Measurements from ENCODE around the gene NANP.

- TF ChIP-seq, protein P1, sequence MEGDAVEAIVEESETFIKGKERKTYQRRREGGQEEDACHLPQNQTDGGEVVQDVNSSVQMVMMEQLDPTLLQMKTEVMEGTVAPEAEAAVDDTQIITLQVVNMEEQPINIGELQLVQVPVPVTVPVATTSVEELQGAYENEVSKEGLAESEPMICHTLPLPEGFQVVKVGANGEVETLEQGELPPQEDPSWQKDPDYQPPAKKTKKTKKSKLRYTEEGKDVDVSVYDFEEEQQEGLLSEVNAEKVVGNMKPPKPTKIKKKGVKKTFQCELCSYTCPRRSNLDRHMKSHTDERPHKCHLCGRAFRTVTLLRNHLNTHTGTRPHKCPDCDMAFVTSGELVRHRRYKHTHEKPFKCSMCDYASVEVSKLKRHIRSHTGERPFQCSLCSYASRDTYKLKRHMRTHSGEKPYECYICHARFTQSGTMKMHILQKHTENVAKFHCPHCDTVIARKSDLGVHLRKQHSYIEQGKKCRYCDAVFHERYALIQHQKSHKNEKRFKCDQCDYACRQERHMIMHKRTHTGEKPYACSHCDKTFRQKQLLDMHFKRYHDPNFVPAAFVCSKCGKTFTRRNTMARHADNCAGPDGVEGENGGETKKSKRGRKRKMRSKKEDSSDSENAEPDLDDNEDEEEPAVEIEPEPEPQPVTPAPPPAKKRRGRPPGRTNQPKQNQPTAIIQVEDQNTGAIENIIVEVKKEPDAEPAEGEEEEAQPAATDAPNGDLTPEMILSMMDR (IDR thresholded peaks at IDR 0.05) = no peak
- no peak for TF ChIP-seq POLR2A (IDR thresholded peaks at IDR 0.05)
Measured at GRCh38 chr20:25587536-25587935, 36.3 kb downstream of the NANP start.

Data from right lobe of liver (tissue), 4 donors.